CD4-positive, alpha-beta T cell treated with Interleukin-10 for 1 hour (primary cell): ENCODE measurements around the gene ERC1.

Experiments
- DNase-seq: peaks from one replicate; pipeline ENCODE4 v3.0.0-alpha.2; 2020

The ERC1 gene

GRCh38 chr12:1369460-1369859, 378.4 kb downstream of the ERC1 start:
- DNase-seq, result no peak

GRCh38 chr12:1369938-1370500, 379.0 kb downstream of the ERC1 start:
- DNase-seq, result no peak

GRCh38 chr12:1373901-1374735, 383.1 kb downstream of the ERC1 start:
- DNase-seq, result no peak

GRCh38 chr12:1375323-1375722, 384.3 kb downstream of the ERC1 start:
- DNase-seq, result no peak

GRCh38 chr12:1377117-1377516, 386.1 kb downstream of the ERC1 start:
- no peak for DNase-seq

GRCh38 chr12:1377681-1378080, 386.7 kb downstream of the ERC1 start:
- no peak for DNase-seq

GRCh38 chr12:1380171-1380851, 389.3 kb downstream of the ERC1 start:
- DNase-seq, result no peak

GRCh38 chr12:1382151-1382550, 391.1 kb downstream of the ERC1 start:
- no peak for DNase-seq

- no peak for DNase-seq
These were observed 391.8 kb downstream of the ERC1 start for GRCh38 chr12:1382826-1383225.

GRCh38 chr12:1383758-1384157, 392.7 kb downstream of the ERC1 start:
- DNase-seq, result no peak

- no peak for DNase-seq
These were observed 393.9 kb downstream of the ERC1 start for GRCh38 chr12:1384910-1385309.

GRCh38 chr12:1391722-1392121, 400.7 kb downstream of the ERC1 start:
- no peak for DNase-seq

- DNase-seq, result no peak
These were observed 404.5 kb downstream of the ERC1 start for GRCh38 chr12:1395421-1395955.

- DNase-seq, result no peak
These were observed 407.6 kb downstream of the ERC1 start for GRCh38 chr12:1398673-1399072.

- no peak for DNase-seq
These were observed 410.9 kb downstream of the ERC1 start for GRCh38 chr12:1401891-1402290.

GRCh38 chr12:1403417-1403816, 412.4 kb downstream of the ERC1 start:
- no peak for DNase-seq

- DNase-seq, result no peak
These were observed 414.6 kb downstream of the ERC1 start for GRCh38 chr12:1405619-1406018.

GRCh38 chr12:1410794-1411193, 419.8 kb downstream of the ERC1 start:
- no peak for DNase-seq

- DNase-seq, result no peak
These were observed 422.9 kb downstream of the ERC1 start for GRCh38 chr12:1413930-1414329.

GRCh38 chr12:1418144-1418543, 427.1 kb downstream of the ERC1 start:
- no peak for DNase-seq

GRCh38 chr12:1419849-1420371, 428.9 kb downstream of the ERC1 start:
- DNase-seq, result no peak

GRCh38 chr12:1421091-1421846, 430.2 kb downstream of the ERC1 start:
- DNase-seq, result no peak
